ENCODE results near the gene POLD1.
A peak's percentile ranks its signal among the peaks of the same experiment; 100 is the strongest.

Gene POLD1

GRCh38 chr19:50392759-50393158 lies 8.6 kb downstream of the POLD1 start:
- no peak for DNase-seq

GRCh38 chr19:50393589-50393988 lies 9.4 kb downstream of the POLD1 start:
- no peak for DNase-seq

DNA sequence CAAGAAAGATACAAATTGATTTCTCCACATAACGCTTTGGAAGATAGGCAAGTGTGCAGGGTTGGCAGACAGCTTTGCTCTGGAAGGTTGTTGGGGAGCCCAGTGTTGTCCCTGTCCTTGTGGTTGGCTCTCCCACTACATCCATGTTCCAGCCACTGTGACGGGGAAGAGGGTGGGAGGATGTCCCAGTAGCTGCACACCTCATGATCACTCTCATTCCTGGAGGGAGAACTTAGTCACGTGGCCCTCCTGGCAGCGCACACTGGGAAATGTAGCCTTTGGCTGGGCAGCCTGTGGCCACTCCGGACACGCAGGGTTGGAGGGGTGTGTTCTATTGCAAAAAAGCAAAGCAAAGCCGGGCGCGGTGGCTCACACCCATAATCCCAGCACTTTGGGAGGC lies 9.9 kb downstream of the POLD1 start:
- no peak for DNase-seq

- DNase-seq, result no peak
Measured at GRCh38 chr19:50398675-50399367, 14.7 kb downstream of the POLD1 start.

- no peak for DNase-seq
Measured at GRCh38 chr19:50399368-50399745, 15.2 kb downstream of the POLD1 start.

DNA sequence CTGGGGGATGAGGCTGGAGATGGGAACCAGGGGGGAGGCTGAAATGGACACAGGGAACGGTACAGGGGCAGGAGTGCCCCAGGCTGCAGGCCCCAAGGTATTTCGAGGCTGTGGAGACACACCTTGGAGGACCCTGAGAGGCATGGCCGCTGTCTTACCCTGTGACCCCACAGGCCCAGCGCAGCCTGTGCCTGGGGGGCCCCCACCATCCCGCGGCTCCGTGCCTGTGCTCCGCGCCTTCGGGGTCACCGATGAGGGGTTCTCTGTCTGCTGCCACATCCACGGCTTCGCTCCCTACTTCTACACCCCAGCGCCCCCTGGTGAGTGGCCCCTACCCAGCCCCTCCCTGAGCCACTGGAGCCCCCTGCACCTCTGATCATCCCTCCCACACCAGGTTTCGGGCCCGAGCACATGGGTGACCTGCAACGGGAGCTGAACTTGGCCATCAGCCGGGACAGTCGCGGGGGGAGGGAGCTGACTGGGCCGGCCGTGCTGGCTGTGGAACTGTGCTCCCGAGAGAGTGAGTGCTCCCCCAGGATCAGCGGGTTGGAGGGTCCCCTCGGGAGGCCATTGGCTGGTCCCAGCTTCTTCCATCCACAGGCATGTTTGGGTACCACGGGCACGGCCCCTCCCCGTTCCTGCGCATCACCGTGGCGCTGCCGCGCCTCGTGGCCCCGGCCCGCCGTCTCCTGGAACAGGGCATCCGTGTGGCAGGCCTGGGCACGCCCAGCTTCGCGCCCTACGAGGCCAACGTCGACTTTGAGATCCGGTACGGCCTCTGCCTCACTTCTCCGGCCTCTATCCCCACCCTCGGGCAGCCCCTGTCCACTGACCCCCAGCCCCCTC lies 17.7 kb downstream of the POLD1 start:
- DNase-seq, result no peak

DNA sequence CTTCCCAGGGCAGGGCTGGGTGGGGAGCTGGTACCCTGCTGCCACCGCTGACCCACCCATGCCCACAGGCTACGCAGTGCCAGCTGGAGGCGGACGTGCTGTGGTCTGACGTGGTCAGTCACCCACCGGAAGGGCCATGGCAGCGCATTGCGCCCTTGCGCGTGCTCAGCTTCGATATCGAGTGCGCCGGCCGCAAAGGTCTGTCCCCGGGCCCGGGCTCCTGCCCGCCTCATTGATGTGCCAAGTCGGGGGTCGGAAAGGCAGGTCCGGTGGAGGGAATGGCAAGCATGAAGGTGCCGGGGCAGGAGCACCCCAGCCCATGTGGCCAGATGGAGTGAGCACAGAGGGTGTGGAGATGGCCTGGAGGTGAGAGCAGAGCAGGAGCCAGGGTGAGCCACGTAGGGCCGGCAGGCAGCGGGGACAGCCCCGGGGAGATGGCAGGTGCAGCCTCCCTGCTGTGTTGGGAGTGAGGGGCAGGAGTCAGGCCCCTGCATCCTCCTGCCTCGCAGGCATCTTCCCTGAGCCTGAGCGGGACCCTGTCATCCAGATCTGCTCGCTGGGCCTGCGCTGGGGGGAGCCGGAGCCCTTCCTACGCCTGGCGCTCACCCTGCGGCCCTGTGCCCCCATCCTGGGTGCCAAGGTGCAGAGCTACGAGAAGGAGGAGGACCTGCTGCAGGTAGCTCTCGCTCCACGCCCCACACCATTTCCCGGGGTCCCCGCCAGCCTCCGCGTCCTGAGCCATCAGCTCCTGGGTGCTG lies 18.6 kb downstream of the POLD1 start:
- no peak for DNase-seq

- DNase-seq, result no peak
Measured at GRCh38 chr19:50406156-50406820, 22.1 kb downstream of the POLD1 start.

DNA sequence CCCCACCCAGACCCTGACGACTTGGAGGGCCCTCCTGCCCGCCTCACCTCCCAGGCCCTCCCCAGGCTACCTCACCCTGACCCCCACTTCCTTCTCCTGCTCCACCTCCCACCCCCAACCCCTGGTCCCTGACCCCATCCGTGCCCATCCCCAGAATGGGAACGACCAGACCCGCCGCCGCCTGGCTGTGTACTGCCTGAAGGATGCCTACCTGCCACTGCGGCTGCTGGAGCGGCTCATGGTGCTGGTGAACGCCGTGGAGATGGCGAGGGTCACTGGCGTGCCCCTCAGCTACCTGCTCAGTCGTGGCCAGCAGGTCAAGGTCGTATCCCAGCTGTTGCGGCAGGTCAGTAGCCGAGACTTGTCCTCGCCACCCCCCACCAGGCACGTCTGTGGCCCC lies 22.7 kb downstream of the POLD1 start:
- DNase-seq, result no peak

- DNase-seq, result no peak
Measured at GRCh38 chr19:50409347-50409746, 25.2 kb downstream of the POLD1 start.

DNA sequence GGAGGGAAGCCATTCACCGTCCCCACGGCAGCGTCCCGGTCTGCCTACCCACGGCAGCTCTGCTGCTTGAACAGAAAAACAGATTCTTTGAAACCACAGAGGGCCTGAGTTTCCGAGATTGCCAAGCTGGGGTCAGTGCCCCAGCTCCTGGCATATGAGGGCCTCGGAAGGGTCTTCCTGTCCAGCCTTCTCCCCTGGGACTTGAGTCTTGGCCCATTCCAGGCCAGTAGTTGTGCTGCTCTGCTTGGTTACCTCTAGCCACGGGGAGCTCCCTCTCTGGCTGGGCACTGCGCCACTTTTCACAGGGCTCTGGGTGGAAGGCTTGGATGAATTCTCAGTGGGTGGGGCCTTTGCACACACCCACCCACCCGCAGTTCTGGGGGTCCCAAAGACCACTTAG lies 26.0 kb downstream of the POLD1 start:
- DNase-seq, result no peak

GRCh38 chr19:50412419-50412818 lies 28.3 kb downstream of the POLD1 start:
- DNase-seq, result no peak

GRCh38 chr19:50413096-50413495 lies 28.9 kb downstream of the POLD1 start:
- no peak for DNase-seq

GRCh38 chr19:50413531-50413930 lies 29.4 kb downstream of the POLD1 start:
- no peak for DNase-seq

DNA sequence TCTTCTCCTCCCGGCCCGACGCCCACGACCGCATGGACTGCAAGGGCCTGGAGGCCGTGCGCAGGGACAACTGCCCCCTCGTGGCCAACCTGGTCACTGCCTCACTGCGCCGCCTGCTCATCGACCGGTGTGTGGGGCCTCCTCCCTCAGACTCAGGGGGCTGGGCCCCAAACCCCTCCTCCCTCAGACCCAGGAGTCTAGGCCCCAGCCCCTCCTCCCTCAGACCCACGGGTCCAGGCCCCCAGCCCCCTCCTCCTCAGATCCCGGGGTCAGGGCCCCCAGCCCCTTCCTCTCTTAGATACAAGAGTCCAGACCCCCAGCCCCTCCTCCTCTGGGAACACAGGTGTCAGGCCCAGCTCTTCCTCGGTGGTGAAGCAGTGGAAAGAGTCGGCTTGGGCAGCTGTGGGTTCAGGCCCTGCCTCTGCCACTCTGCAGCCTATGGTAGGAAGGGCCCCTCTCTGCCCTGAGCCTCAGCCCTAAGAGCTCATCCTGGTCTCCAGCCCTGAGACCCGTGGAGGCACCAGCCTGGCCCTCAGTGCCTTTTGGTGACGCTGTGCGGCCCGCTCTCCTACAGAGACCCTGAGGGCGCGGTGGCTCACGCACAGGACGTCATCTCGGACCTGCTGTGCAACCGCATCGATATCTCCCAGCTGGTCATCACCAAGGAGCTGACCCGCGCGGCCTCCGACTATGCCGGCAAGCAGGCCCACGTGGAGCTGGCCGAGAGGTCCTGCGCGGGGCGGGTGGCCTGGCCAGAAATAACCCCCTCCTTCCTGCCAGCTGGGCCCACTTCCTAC lies 30.9 kb downstream of the POLD1 start:
- DNase-seq, result peak; percentile 85

DNA sequence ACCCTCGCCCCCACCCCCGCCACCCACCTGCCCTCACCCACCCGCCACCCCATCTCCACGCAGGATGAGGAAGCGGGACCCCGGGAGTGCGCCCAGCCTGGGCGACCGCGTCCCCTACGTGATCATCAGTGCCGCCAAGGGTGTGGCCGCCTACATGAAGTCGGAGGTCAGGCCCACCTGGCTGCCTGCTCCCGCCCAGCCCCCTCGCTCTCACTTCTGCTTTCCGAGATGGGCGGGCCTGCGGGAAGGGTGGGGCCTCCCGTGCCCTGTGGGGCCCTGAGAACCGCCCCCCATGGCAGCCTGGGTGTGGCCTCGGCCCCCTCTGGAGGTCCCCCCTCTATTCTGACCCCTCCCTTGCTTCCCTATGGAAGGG lies 31.5 kb downstream of the POLD1 start:
- DNase-seq, result no peak

- DNase-seq, result no peak
Measured at GRCh38 chr19:50416034-50416977, 32.2 kb downstream of the POLD1 start.

- no peak for DNase-seq
Measured at GRCh38 chr19:50417111-50418081, 33.2 kb downstream of the POLD1 start.

GRCh38 chr19:50418176-50419021 lies 34.3 kb downstream of the POLD1 start, which contains the start of gene SPIB:
TSS of gene SPIB (plus strand) at chr19:50418938. CDS start at chr19:50418963, 25 bp downstream.
- DNase-seq, result no peak
